ENCODE data around the gene TSSK2.

The TSSK2 gene

GRCh38 chr22:19106886-19107729 is 24.0 kb upstream of the TSSK2 start:
- DNase-seq: no peak

- no peak for DNase-seq
Observed at GRCh38 chr22:19107730-19108074, 23.4 kb upstream of the TSSK2 start.

- no peak for DNase-seq
Observed at GRCh38 chr22:19108807-19109197, 22.3 kb upstream of the TSSK2 start.

GRCh38 chr22:19109198-19110063 is 21.7 kb upstream of the TSSK2 start:
- DNase-seq: peak; percentile 86 to 87

- DNase-seq: no peak
Observed at GRCh38 chr22:19110064-19110458, 21.0 kb upstream of the TSSK2 start.

- DNase-seq: peak; percentile 28 to 29
Observed at GRCh38 chr22:19110646-19111045, 20.5 kb upstream of the TSSK2 start.

- DNase-seq: no peak
Observed at GRCh38 chr22:19111140-19111539, 20.0 kb upstream of the TSSK2 start.

GRCh38 chr22:19111584-19111983 is 19.5 kb upstream of the TSSK2 start:
- DNase-seq: no peak

GRCh38 chr22:19113429-19113828 is 17.7 kb upstream of the TSSK2 start:
- no peak for DNase-seq

GRCh38 chr22:19114984-19115552 is 16.0 kb upstream of the TSSK2 start:
- no peak for DNase-seq

- peak in 1 of 2 donors; percentile 15 for DNase-seq
Observed at GRCh38 chr22:19115628-19116027, 15.5 kb upstream of the TSSK2 start.

- DNase-seq: no peak
Observed at GRCh38 chr22:19117111-19117512, 14.0 kb upstream of the TSSK2 start.

GRCh38 chr22:19118329-19118880 is 12.7 kb upstream of the TSSK2 start:
- DNase-seq: no peak

- DNase-seq: no peak
Observed at GRCh38 chr22:19119949-19120348, 11.2 kb upstream of the TSSK2 start.

GRCh38 chr22:19120829-19121630 is 10.1 kb upstream of the TSSK2 start:
- DNase-seq: no peak

GRCh38 chr22:19121631-19122142 is 9.4 kb upstream of the TSSK2 start:
- DNase-seq: peak; percentile 25 to 33

GRCh38 chr22:19122143-19122751 is 8.9 kb upstream of the TSSK2 start, which contains the start of gene DGCR2:
DGCR2 (minus strand) TSS chr22:19122412; CDS start chr22:19122206, 206 bp downstream.
- peak; percentile 94 to 99 for DNase-seq

GRCh38 chr22:19122752-19123492 is 8.2 kb upstream of the TSSK2 start:
- DNase-seq: peak; percentile 32 to 45

GRCh38 chr22:19123936-19124335 is 7.2 kb upstream of the TSSK2 start:
- DNase-seq: no peak

- DNase-seq: no peak
Observed at GRCh38 chr22:19124377-19124776, 6.7 kb upstream of the TSSK2 start.

- DNase-seq: no peak
Observed at GRCh38 chr22:19125011-19125410, 6.1 kb upstream of the TSSK2 start.
